H1 (cell line): ENCODE measurements around the gene MAPK14. TPM values are rescaled to one million over a fixed set of nuclear protein-coding genes. Genes with fewer than 3 reads are reported as not detected.

Experiments used
- CTCF ChIA-PET: fragments of 300-600 bp; sonication (Branson Sonifier 250); formaldehyde crosslinking; loops from one replicate; lab custom pipeline; 2021; ENCODE audit not compliant: partially characterized antibody; lab: Charles Lee
- POLR2A ChIA-PET: fragments of 300-600 bp; sonication (Branson Sonifier 250); formaldehyde crosslinking; loops from one replicate; lab custom pipeline; 2021; ENCODE audit warnings: inconsistent platforms; ENCODE audit not compliant: partially characterized antibody; lab: Charles Lee
- DNase-seq, 2 experiments: peaks; one replicate each; pipeline versions ENCODE4 v3.0.0 to v3.0.0-alpha.2; 2010 to 2022; ENCODE audit warnings: low spot score in 2 of 2, low read depth in 1 of 2, mixed read lengths in 1 of 2
- FAIRE-seq: peaks from 2 replicates; lab custom pipeline; 2011; peaks lifted over from hg19 to GRCh38; lab: Jason Lieb, UNC
- H2AFZ ChIP-seq: 2 replicates; pipeline ENCODE4 v1.8.1; 2012; ENCODE audit warnings: low read length, inconsistent platforms
- H2AK5ac ChIP-seq: 2 replicates; pipeline ENCODE4 v1.6.1; 2013; ENCODE audit warnings: low read depth, low read length
- H2BK120ac ChIP-seq: replicated peaks from 2 replicates; pipeline ENCODE3; 2013; ENCODE audit warnings: low read depth, low read length, inconsistent platforms
- H2BK12ac ChIP-seq: 2 replicates; pipeline ENCODE4 v1.6.1; 2013; ENCODE audit warnings: low read depth, low read length
- H2BK15ac ChIP-seq: 2 replicates; pipeline ENCODE4 v1.6.1; 2013; ENCODE audit warnings: low read length
- H2BK20ac ChIP-seq: 2 replicates; pipeline ENCODE4 v1.6.1; 2013; ENCODE audit warnings: low read length
- H2BK5ac ChIP-seq: 2 replicates; pipeline ENCODE4 v1.6.1; 2013; ENCODE audit warnings: low read depth, low read length
- H3K14ac ChIP-seq: 2 replicates; pipeline ENCODE4 v1.6.1; 2013; ENCODE audit warnings: inconsistent platforms; ENCODE audit not compliant: insufficient read length
- H3K18ac ChIP-seq: 2 replicates; pipeline ENCODE4 v1.6.1; 2013; ENCODE audit warnings: low read length; ENCODE audit errors: extremely low read depth
- H3K23ac ChIP-seq: 2 replicates; pipeline ENCODE4 v1.6.1; 2013; ENCODE audit warnings: inconsistent platforms; ENCODE audit not compliant: insufficient read length
- H3K23me2 ChIP-seq: 2 replicates; pipeline ENCODE4 v1.6.1; 2013; ENCODE audit warnings: low read depth, low read length
- H3K27ac ChIP-seq: 2 replicates; pipeline ENCODE4 v1.6.1; 2011; ENCODE audit warnings: low read depth, low read length, inconsistent platforms
- H3K27me3 ChIP-seq, 4 experiments: replicated peaks in 1 of 4; 1 replicate in 1 of 4; 2 replicates in 3 of 4; pipeline versions ENCODE4 v1.6.1 to v1.8.1; 2011 to 2013; ENCODE audit warnings: low read length in 3 of 4, mild to moderate bottlenecking in 3 of 4, inconsistent platforms in 2 of 4, mixed read lengths in 2 of 4, moderate library complexity in 1 of 4; ENCODE audit not compliant: control insufficient read depth in 3 of 4, insufficient read depth in 3 of 4; ENCODE audit errors: extremely low read depth in 1 of 4
- H3K36me3 ChIP-seq, 4 experiments: 2 replicates each; pipeline versions ENCODE4 v1.6.1 to v1.8.1; 2011 to 2013; ENCODE audit warnings: mild to moderate bottlenecking in 4 of 4, low read length in 3 of 4, moderate library complexity in 2 of 4, control low read depth in 1 of 4, inconsistent platforms in 1 of 4; ENCODE audit not compliant: insufficient read depth in 4 of 4, control insufficient read depth in 2 of 4
- H3K4ac ChIP-seq: replicated peaks from 2 replicates; pipeline ENCODE3; 2013; ENCODE audit warnings: low read length, low read depth, mixed read lengths, inconsistent platforms; ENCODE audit not compliant: insufficient read length
- H3K4me1 ChIP-seq, 4 experiments: replicated peaks in 1 of 4; 1 replicate in 1 of 4; 2 replicates in 3 of 4; pipeline versions ENCODE4 v1.6.1 to v1.8.1; 2011 to 2013; ENCODE audit warnings: low read length in 3 of 4, inconsistent platforms in 2 of 4, mixed read lengths in 1 of 4; ENCODE audit not compliant: insufficient read depth in 4 of 4, control insufficient read depth in 3 of 4
- H3K4me2 ChIP-seq, 2 experiments: 2 replicates each; pipeline versions ENCODE4 v1.6.1 to v1.8.1; 2011 to 2013; ENCODE audit warnings: low read depth in 2 of 2, low read length in 2 of 2, control low read depth in 1 of 2, inconsistent platforms in 1 of 2, mild to moderate bottlenecking in 1 of 2; ENCODE audit not compliant: insufficient read depth in 1 of 2
- H3K4me3 ChIP-seq, 4 experiments: fragments of 200-600, 300-600 bp in 1 of 4; sonication (generic), shearing (Covaris generic), sonication (Bioruptor Twin) in 1 of 4; 2 replicates each; pipeline versions ENCODE4 v1.5.1 to v1.8.1; 2011 to 2016; ENCODE audit warnings: low read length in 4 of 4, low read depth in 3 of 4, control low read depth in 2 of 4, inconsistent platforms in 2 of 4, mild to moderate bottlenecking in 2 of 4, mixed read lengths in 1 of 4, moderate library complexity in 1 of 4; ENCODE audit not compliant: insufficient read depth in 2 of 4; ENCODE audit errors: extremely low read depth in 1 of 4
- H3K56ac ChIP-seq: replicated peaks from 2 replicates; pipeline ENCODE3; 2013; ENCODE audit warnings: low read depth, mild to moderate bottlenecking, mixed read lengths, low read length, inconsistent platforms; ENCODE audit not compliant: insufficient read length
- H3K79me1 ChIP-seq: 2 replicates; pipeline ENCODE4 v1.6.1; 2013; ENCODE audit warnings: low read depth, low read length, control low read depth
- H3K79me2 ChIP-seq, 2 experiments: 2 replicates each; pipeline versions ENCODE4 v1.6.1 to v1.8.1; 2012 to 2013; ENCODE audit warnings: low read length in 2 of 2, mild to moderate bottlenecking in 2 of 2, inconsistent platforms in 1 of 2; ENCODE audit not compliant: insufficient read depth in 2 of 2, control insufficient read depth in 1 of 2
- H3K9ac ChIP-seq, 4 experiments: replicated peaks in 1 of 4; 1 replicate in 1 of 4; 2 replicates in 3 of 4; pipeline versions ENCODE4 v1.6.1 to v1.8.1; 2011 to 2013; ENCODE audit warnings: low read depth in 3 of 4, low read length in 3 of 4, control low read depth in 2 of 4, mild to moderate bottlenecking in 2 of 4, moderate library complexity in 2 of 4, inconsistent platforms in 1 of 4; ENCODE audit errors: extremely low read depth in 1 of 4
- H3K9me3 ChIP-seq, 2 experiments: 2 replicates each; pipeline versions ENCODE4 v1.6.1 to v1.8.1; 2012 to 2013; ENCODE audit warnings: mild to moderate bottlenecking in 2 of 2, moderate library complexity in 2 of 2, control low read depth in 1 of 2, inconsistent platforms in 1 of 2, low read depth in 1 of 2, low read length in 1 of 2, mixed read lengths in 1 of 2; ENCODE audit not compliant: insufficient read depth in 2 of 2
- H4K20me1 ChIP-seq, 2 experiments: replicated peaks in 1 of 2; 2 replicates each; pipeline versions ENCODE3 to v1.8.1; 2011 to 2013; ENCODE audit warnings: inconsistent platforms in 2 of 2, low read length in 2 of 2, mild to moderate bottlenecking in 1 of 2; ENCODE audit not compliant: insufficient read depth in 2 of 2, control insufficient read depth in 1 of 2
- H4K5ac ChIP-seq: 2 replicates; pipeline ENCODE4 v1.6.1; 2013; ENCODE audit warnings: low read length, low read depth, mixed read lengths, inconsistent platforms; ENCODE audit not compliant: insufficient read length
- H4K8ac ChIP-seq: 2 replicates; pipeline ENCODE4 v1.8.0; 2013; ENCODE audit warnings: mild to moderate bottlenecking, moderate library complexity, low read length, inconsistent platforms; ENCODE audit not compliant: insufficient read depth; ENCODE audit errors: extremely low read depth
- H4K91ac ChIP-seq: replicated peaks from 2 replicates; pipeline ENCODE3; 2013; ENCODE audit warnings: low read length, mixed read lengths, inconsistent platforms; ENCODE audit not compliant: insufficient read length
- CREB1 ChIP-seq: IDR thresholded peaks from 2 replicates; pipeline ENCODE4 v1.6.1; 2012; ENCODE audit warnings: inconsistent platforms
- EP300 ChIP-seq, 2 experiments: IDR thresholded peaks; 1 replicate in 1 of 2; 2 replicates in 1 of 2; pipeline ENCODE4 v1.6.1; 2011 to 2012; ENCODE audit warnings: low read depth in 2 of 2, low read length in 2 of 2, mild to moderate bottlenecking in 2 of 2, borderline replicate concordance in 1 of 2, inconsistent platforms in 1 of 2, moderate library complexity in 1 of 2
- JUND ChIP-seq: IDR thresholded peaks from 2 replicates; pipeline ENCODE4 v1.6.1; 2011; ENCODE audit warnings: mild to moderate bottlenecking, improper control_type of control experiment, low read length
- SRF ChIP-seq: IDR thresholded peaks from 2 replicates; pipeline ENCODE4 v1.6.1; 2011; ENCODE audit warnings: mild to moderate bottlenecking, low read depth, low read length, moderate library complexity
- WGBS, 2 experiments: shearing (Covaris generic) in 1 of 2; methylation state at CpG; one replicate each; pipeline versions ENCODE4 v1.1.6 to v1.1.7; 2013 to 2015; ENCODE audit warnings: low lambda C conversion rate in 2 of 2, mixed read lengths in 2 of 2, inconsistent platforms in 1 of 2, low coverage in 1 of 2, missing lambda C conversion rate in 1 of 2; ENCODE audit not compliant: insufficient replicate concordance in 2 of 2, insufficient coverage in 1 of 2, insufficient read length in 1 of 2; ENCODE audit errors: extremely low coverage in 1 of 2, missing lambda C conversion rate in 1 of 2; 5-methylcytosine and 5-hydroxymethylcytosine counted together
- polyA plus RNA-seq, 7 experiments: library from polyadenylated mRNA; depleted of rRNA in 3 of 7; stranded (reverse) in 5 of 7; unstranded in 2 of 7; fragments of >200 nt in 5 of 7; fragments of 200-250 nt in 2 of 7; gene quantifications; 1 replicate in 5 of 7; 2 replicates in 1 of 7; 4 replicates in 1 of 7; pipeline versions ENCODE4 v1.2.1 to v1.2.3, GENCODE V29; 2011 to 2013; ENCODE audit warnings: missing spikeins in 2 of 7, mixed read lengths in 2 of 7
- total RNA-seq: library from RNA; stranded (reverse); fragmentation: NEBNext Ultra II Directional; extraction: Animal tissue kit (Norgen Biotek cat#: 25700); gene quantifications from 2 replicates; pipeline ENCODE4 v1.2.1, GENCODE V29; 2021

The MAPK14 gene
- total and polyA plus RNA-seq, 2 of the 8 experiments (the other 6 are each of a cell fraction or from before 2014, with no cell fraction given): 18.1 to 39.3 TPM

GRCh38 chr6:36099869-36100483, 72.4 kb downstream of the MAPK14 start:
- Histone ChIP-seq H2BK12ac (no peak overlapping the region), H2AFZ (no peak overlapping the region), H3K9ac (no peak overlapping the region; a peak in 1 of 7 replicates), H3K23me2 (no peaks in the 10 kb centered on the region), H3K23ac (no peak overlapping the region), H3K14ac (no peak overlapping the region), H3K4ac (no peak overlapping the region), H4K91ac (no peak overlapping the region), H3K27me3 (no peaks in the 10 kb centered on the region), H3K9me3 (no peaks in the 10 kb centered on the region), H3K79me1 (no peaks in the 10 kb centered on the region; the same call in 1 of the 2 replicates), H2BK120ac (no peak overlapping the region), H3K79me2 (no peaks in the 10 kb centered on the region), H2BK15ac (no peak overlapping the region), H3K36me3 (peaks cover 0 to 9% (median 4%) of the 10 kb centered on the region in 4 experiments; a peak in 5 of 8 replicates), H3K4me2 (no peak overlapping the region), H3K56ac (no peak overlapping the region), H2BK20ac (no peak overlapping the region), H3K27ac (no peak overlapping the region), H4K5ac (no peak overlapping the region), H3K4me3 (no peak overlapping the region), H3K4me1 (no peaks in the 10 kb centered on the region), H4K20me1 (peaks cover 0 to 4% of the 10 kb centered on the region in 2 experiments), H2AK5ac (no peak overlapping the region), H2BK5ac (no peak overlapping the region), H3K18ac (no peak overlapping the region), H4K8ac (no peak overlapping the region)
- POLR2A ChIA-PET: no interaction called here
- TF ChIP-seq JUND: no peak
- TF ChIP-seq CREB1: no peak
- TF ChIP-seq SRF: no peak
- no peak for TF ChIP-seq EP300 (IDR thresholded peaks at IDR 0.05; ENCODE audit: borderline replicate concordance in 1 of 2, low read depth in 2 of 2, low read length in 2 of 2)
- 95% methylated on average over 6 of the region's 6 CpGs; no CpG with 5 or more reads in 1 of the 2 experiments for WGBS, 2 experiments
- CTCF ChIA-PET: interaction anchor here (0.6 to 1.8 kb wide), 5 partner anchors 16 to 73 kb away, joined by 3 to 4 read pairs (median 3); partner anchors contain the start of gene MAPK14
- FAIRE-seq (no peak), DNase-seq (no peak)
